Heart left ventricle (tissue), 16 donors: Measurements from ENCODE around the gene MAS1L. TPM values are rescaled to one million over a fixed set of nuclear protein-coding genes. Genes with fewer than 3 reads are reported as not detected.

Experiments
- ATAC-seq, 4 donors: fragments of 200-7000 bp; cut with Tn5 transposase; one replicate each; pipeline ENCODE4 v1.9.1; 2020 to 2022; ENCODE audit warnings: moderate library complexity in 4 of 4, mild to moderate bottlenecking in 3 of 4, moderate number of reproducible peaks in 1 of 4
- DNase-seq, 5 donors: peaks; one replicate each; pipeline ENCODE4 v3.0.0-alpha.2; 2020
- H3K27ac ChIP-seq, 12 donors: fragments of 200-600 bp; sonication (generic) in 4 of 12; one replicate each; pipeline versions ENCODE4 v1.5.0 to v1.8.0; 2016 to 2022; ENCODE audit warnings: mild to moderate bottlenecking in 2 of 12
- H3K27me3 ChIP-seq, 9 donors: fragments of 200-600 bp; sonication (generic) in 2 of 9; one replicate each; pipeline versions ENCODE4 v1.5.1 to v1.8.0; 2016 to 2022; ENCODE audit warnings: mild to moderate bottlenecking in 3 of 9
- H3K36me3 ChIP-seq, 9 donors: fragments of 200-600 bp; sonication (generic) in 2 of 9; one replicate each; pipeline versions ENCODE4 v1.5.0 to v1.8.0; 2018 to 2022; ENCODE audit warnings: mild to moderate bottlenecking in 2 of 9
- H3K4me1 ChIP-seq, 12 donors: fragments of 200-600 bp; sonication (generic) in 4 of 12; one replicate each; pipeline versions ENCODE4 v1.5.0 to v1.8.0; 2016 to 2022; ENCODE audit warnings: mild to moderate bottlenecking in 3 of 12
- H3K4me3 ChIP-seq, 12 donors: fragments of 200-600 bp; sonication (generic) in 4 of 12; one replicate each; pipeline versions ENCODE4 v1.5.0 to v1.8.0; 2017 to 2022; ENCODE audit warnings: mild to moderate bottlenecking in 9 of 12, moderate library complexity in 4 of 12
- H3K9me3 ChIP-seq, 12 donors: fragments of 200-600 bp; sonication (generic) in 4 of 12; one replicate each; pipeline versions ENCODE4 v1.5.0 to v1.8.0; 2016 to 2022; ENCODE audit warnings: mild to moderate bottlenecking in 1 of 12
- CTCF ChIP-seq, 12 donors: fragments of 200-600 bp; sonication (generic) in 4 of 12; IDR thresholded peaks; one replicate each; pipeline versions ENCODE4 v1.5.0 to v1.8.0; 2018 to 2022; ENCODE audit warnings: antibody characterized with exemption in 12 of 12, mild to moderate bottlenecking in 5 of 12
- POLR2A ChIP-seq, 2 donors: fragments of 450-650 bp; IDR thresholded peaks; one replicate each; pipeline ENCODE4 v1.6.1; 2017; ENCODE audit warnings: antibody characterized with exemption in 2 of 2, mild to moderate bottlenecking in 2 of 2, moderate library complexity in 2 of 2
- WGBS, 4 donors: extraction: QIAGEN DNeasy Blood & Tissue Kit in 2 of 4; methylation state at CpG; one replicate each; pipeline versions ENCODE4 v1.1.5 to v1.1.7; 2013 to 2018; 5-methylcytosine and 5-hydroxymethylcytosine counted together
- intact Hi-C, 10 donors: fragments of 100-400 bp; cut with DNase I; formaldehyde crosslinking; loops; one replicate each; pipeline versions ENCODE4 v1.11.1 to v1.14.2; 2022
- polyA plus RNA-seq, 2 donors: library from polyadenylated mRNA; stranded (reverse); fragments of 200-250 nt; gene quantifications; one replicate each; pipeline ENCODE4 v1.2.3, GENCODE V29; 2013
- total RNA-seq, 9 donors: library from RNA; depleted of rRNA in 2 of 9; stranded (reverse); fragments of >200 nt in 2 of 9; fragmentation: NEBNext Ultra II Directional in 3 of 9; extraction: Animal tissue kit (Norgen Biotek cat#: 25700) in 3 of 9; gene quantifications; one replicate each; pipeline versions ENCODE4 v1.1.0 to v1.2.4, GENCODE V29; 2016 to 2023
- donor health status: ischemic (EF 13 %, LVEDD 7.1; RV severe dilation, severe dysfunction).
- donor health status: healthy with polysubstance abuse.
- donor health status: DM: no; HTN: yes; CAD: no.
- donor health status: DM: no; HTN: no; CAD: no.
- donor health status: ischemic (EF 25% LVEDD 6.9; RV normal size, moderate dysfunction).
- donor health status: ischemic (EF 25% LVEDD 5.7; RV mildly dilated, moderate dysfunction).
- donor health status: healthy.
- donor health status: DM: yes; HTN: yes; CAD: no.
- donor health status: ischemic (EF 35%, LVEDD 5.7; RV mildly dilated, moderate dysfunction).
- donor health status: nonischemic (EF 11% LVEDD 7.7; RV severe dilation, severe dysfunction).
- donor health status: DM: yes; HTN: yes; CAD: no.
- donor health status: PGD.
- donor health status: ischemic (EF 29% LVEDD 5.4; RV normal size, mild dysfunction).
- donor health status: nonischemic (EF 23%, LVEDD 6.1; RV moderate dilation, normal function).

The MAS1L gene
- total and polyA plus RNA-seq, 11 donors: not detected

GRCh38 chr6:29502181-29502580 lies 14.4 kb upstream of the MAS1L start:
- no peak overlapping the region for H3K4me3 ChIP-seq
- TF ChIP-seq CTCF (IDR thresholded peaks at IDR 0.05) (no peak), POLR2A (IDR thresholded peaks at IDR 0.05) (no peak)
- no peaks in the 10 kb centered on the region for H3K9me3 ChIP-seq
- 78 to 86% (median 86%) methylated on average over 2 to 3 of the region's 3 CpGs for WGBS, 4 donors
- DNase-seq (no peak), ATAC-seq (no peak)
- H3K27ac ChIP-seq: no peak overlapping the region
- intact Hi-C loops: no loop called here
- H3K36me3 ChIP-seq: no peaks in the 10 kb centered on the region
- H3K4me1 ChIP-seq: no peaks in the 10 kb centered on the region
- peaks cover 0 to 14% (median 0%) of the 10 kb centered on the region in 9 donors for H3K27me3 ChIP-seq

- no peak for TF ChIP-seq CTCF (IDR thresholded peaks at IDR 0.05)
- no peak for TF ChIP-seq POLR2A (IDR thresholded peaks at IDR 0.05)
- Histone ChIP-seq H3K27me3 (peaks cover 0 to 20% (median 0%) of the 10 kb centered on the region in 9 donors), H3K4me3 (no peak overlapping the region), H3K27ac (no peak overlapping the region), H3K36me3 (no peaks in the 10 kb centered on the region), H3K9me3 (no peaks in the 10 kb centered on the region), H3K4me1 (no peaks in the 10 kb centered on the region)
- intact Hi-C loops: no loop called here
- DNase-seq (no peak), ATAC-seq (no peak)
- WGBS, 4 donors: 88 to 100% (median 91%) methylated on average over 3 to 6 of the region's 6 CpGs
These were observed 13.3 kb upstream of the MAS1L start for GRCh38 chr6:29501106-29501505.

GRCh38 chr6:29500594-29500993 lies 12.8 kb upstream of the MAS1L start:
- H3K27ac ChIP-seq: no peak overlapping the region
- intact Hi-C loops: no loop called here
- TF ChIP-seq CTCF (IDR thresholded peaks at IDR 0.05) (no peak), POLR2A (IDR thresholded peaks at IDR 0.05) (no peak)
- H3K9me3 ChIP-seq: no peaks in the 10 kb centered on the region
- peaks cover 0 to 20% (median 0%) of the 10 kb centered on the region in 9 donors for H3K27me3 ChIP-seq
- H3K36me3 ChIP-seq: no peaks in the 10 kb centered on the region
- WGBS, 4 donors: 79 to 91% (median 88%) methylated on average over 8 of the region's 8 CpGs
- no peaks in the 10 kb centered on the region for H3K4me1 ChIP-seq
- ATAC-seq: no peak
- DNase-seq: no peak
- no peak overlapping the region for H3K4me3 ChIP-seq

- ATAC-seq (no peak), DNase-seq (no peak)
- Histone ChIP-seq H3K4me1 (no peaks in the 10 kb centered on the region), H3K4me3 (no peak overlapping the region), H3K27me3 (peaks cover 0 to 20% (median 0%) of the 10 kb centered on the region in 9 donors), H3K9me3 (no peaks in the 10 kb centered on the region), H3K27ac (no peak overlapping the region), H3K36me3 (no peaks in the 10 kb centered on the region)
- intact Hi-C loops: no loop called here
- no peak for TF ChIP-seq CTCF (IDR thresholded peaks at IDR 0.05)
- TF ChIP-seq POLR2A (IDR thresholded peaks at IDR 0.05): no peak
- WGBS, 4 donors: 75 to 82% (median 81%) methylated on average over 5 of the region's 5 CpGs
These were observed 11.9 kb upstream of the MAS1L start for GRCh38 chr6:29499704-29500103.
